ENCODE data around the gene CDK19. TPM values are rescaled to one million over a fixed set of nuclear protein-coding genes. Genes with fewer than 3 reads are reported as not detected.
"Not testable (repeated sequence)": the region's sequence is repeated elsewhere in the genome, so short reads cannot be mapped to it uniquely, and the experiment has no call there.

CDK19 gene
- total RNA-seq, 1 experiment from 2014 or later, result 30.7 TPM

DNA sequence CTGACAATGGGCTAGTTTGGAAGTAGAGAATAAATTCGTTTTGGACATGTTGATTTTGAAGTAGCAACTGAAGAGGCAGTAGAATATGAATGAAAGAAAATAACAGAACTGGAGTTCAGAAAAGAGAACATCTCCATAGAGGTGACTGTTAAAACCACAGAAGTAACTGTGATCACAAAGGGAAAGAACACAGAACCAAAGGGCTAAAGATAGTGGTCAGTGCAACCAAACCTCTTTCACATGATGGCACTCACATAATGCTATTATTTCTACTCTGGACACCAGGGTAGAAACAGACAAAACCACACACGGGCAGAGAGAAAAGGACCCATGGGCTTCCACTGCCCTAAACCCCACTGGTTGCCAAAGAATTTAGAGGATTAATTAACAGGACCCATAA is 58.5 kb downstream of the CDK19 start:
- DNase-seq (ENCODE audit: low read depth), result no peak

DNA sequence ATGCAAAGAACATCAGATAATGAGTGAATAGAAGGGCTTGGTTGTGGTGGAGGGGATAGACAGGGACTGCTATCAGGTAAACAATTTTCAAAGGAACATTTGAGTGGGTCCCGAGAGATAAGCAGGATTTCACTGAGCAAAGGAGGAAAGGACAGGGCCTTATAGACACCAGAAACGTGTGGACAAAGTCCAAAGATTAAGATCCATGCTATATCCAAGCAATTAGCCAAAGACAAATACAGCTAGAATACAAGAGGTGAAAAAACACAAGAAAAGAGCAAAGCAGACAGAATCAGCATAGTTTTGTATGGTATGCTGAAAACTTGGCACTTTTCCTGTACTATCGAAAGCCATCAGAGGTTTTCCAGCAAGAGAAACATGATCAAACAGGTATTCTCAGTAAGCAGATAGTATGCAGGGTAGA is 59.8 kb downstream of the CDK19 start:
- no peak for DNase-seq (ENCODE audit: low read depth)

DNA sequence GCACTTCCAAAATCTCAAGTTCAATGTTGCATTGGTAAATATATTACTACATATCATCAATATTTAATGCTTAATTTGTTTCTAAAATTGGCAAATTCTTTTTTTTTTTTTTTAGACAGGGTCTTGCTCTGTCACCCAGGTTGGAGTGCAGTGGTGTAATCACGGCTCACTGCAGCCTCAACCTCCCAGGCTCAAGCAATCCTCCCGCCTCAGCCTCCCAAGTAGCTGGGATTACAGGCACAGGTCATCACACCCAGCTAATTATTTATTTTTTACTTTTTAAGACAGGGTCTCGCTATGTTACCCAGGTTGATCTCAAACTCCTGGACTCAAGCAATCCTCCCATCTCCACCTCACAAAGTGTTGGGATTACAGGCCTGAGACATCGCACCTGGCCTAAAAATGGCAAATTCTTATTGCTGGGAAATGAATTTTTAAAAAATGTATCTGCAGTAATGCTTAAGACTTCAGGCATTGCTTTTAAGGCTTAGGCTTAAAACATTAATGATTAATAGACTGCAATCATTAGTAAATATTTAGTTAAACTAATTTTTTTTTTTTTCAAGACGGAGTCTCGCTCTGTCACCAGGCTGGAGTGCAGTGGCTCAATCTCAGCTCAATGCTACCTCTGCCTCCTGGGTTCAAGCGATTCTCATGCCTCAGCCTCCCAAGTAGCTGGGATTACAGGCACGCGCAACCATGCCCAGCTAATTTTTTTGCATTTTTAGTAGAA is 61.2 kb downstream of the CDK19 start:
- not testable (repeated sequence) for DNase-seq (ENCODE audit: low read depth)

DNA sequence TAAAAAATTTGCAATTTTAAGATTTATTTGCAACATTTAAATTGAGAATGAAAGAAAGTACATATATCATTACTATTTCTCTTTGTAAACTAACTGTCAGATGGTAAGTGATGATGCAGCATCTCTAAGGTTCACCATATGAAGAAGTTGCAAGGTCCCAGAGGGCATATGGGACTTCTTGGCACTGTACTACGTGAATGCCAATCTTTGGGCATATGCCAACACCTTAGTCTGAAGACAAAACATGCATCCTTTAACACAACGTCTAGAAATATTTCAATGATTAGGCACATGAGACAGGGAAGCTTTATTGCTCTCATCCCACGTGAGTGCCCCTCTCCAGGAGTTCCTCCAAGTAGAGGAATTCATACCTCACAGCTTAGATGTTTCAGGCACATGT is 66.8 kb downstream of the CDK19 start:
- DNase-seq (ENCODE audit: low read depth), result no peak

DNA sequence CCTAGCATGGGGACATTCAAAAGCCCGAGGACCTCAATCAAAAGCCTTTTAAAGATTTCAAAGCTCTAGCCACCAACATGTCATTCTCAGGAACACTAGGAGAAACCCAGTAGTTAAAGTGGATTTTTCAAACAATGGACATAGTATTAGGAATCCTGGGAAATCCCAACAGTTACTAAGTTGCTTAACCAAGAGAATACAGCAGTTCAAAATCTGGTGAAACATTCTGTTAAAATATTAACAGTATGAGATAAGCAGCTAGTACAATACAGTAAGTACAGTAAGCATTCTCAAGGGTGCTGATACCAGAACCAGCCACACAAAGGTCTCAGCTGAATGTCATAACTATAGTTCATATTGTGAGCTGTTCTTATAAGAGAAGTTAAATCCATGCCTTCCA is 68.6 kb downstream of the CDK19 start:
- no peak for DNase-seq (ENCODE audit: low read depth)

DNA sequence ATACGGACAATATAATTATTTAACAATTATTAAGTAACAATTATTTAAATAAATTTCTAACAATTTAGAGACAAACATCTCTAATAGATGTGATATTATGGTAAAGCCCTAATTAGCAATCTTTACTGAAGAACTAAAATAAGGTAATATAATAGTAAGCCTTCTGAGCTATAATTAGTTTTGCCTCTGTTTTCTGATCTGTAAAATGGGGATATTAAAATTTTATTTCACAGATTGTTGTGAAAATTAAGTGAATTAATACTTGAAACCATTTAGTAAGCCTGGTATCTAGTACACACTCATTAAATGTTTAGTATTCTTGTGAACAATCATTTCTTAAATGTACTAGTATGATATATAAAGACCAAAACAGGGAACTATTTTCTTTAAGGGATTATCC is 70.3 kb downstream of the CDK19 start:
- no peak for DNase-seq (ENCODE audit: low read depth)

DNA sequence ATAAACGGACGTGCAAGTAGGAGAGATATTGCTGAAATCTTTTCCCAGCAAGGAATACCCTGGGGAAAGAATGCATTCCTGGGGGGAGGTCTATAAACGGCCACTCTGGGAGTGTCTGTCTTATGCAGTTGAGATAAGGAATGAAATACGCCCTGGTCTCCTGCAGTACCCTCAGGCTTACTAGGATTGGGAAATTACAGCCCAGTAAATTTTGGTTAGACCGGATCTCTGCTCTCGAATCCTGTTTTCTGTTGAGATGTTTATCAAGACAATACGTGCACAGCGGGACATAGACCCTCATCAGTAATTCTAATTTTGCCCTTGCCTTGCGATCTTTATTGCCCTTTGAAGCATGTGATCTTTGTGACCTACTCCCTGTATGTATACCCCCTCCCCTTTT is 72.7 kb downstream of the CDK19 start:
- not testable (repeated sequence) for DNase-seq (ENCODE audit: low read depth)

DNA sequence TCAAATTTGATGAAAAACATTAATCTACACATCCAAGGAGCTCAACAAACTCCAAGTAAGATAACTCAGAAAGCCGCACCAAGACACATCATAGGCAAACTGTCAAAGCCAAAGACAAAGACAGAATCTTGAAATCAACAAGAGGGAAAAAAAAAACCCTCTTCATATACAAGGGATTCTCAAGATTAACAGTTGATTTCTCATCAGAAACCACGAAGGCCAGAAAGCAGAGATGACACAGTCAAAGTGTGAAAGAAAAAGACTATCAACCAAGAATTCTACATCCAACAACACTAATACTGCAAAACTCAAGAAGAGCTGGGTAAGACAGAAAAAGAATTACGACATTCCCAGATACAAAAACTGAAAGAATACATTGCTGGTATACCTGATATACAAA is 73.8 kb downstream of the CDK19 start:
- DNase-seq (ENCODE audit: low read depth), result peak; percentile 33

DNA sequence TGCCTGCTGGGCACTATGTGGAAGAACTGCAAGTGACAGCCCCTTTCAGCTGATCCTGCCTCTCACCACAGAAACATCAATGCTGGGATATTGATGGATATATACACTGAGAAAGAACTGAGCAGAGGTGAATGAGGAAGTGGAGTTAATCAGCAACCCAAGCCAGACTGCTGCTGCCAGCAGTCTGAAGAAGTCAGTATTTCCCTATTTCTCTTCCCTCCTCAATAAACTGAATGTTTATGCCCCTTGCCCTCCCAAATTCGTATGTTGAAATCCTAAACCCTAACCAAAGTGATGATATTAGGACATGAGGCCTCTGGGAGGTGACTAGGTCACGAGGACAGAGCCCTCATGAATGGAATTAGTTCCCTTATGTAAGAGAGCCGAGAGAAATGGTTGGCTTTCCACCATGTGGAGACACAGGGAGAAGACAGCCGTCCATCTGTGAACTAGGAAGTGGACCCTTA is 76.3 kb downstream of the CDK19 start:
- DNase-seq (ENCODE audit: low read depth), result no peak

DNA sequence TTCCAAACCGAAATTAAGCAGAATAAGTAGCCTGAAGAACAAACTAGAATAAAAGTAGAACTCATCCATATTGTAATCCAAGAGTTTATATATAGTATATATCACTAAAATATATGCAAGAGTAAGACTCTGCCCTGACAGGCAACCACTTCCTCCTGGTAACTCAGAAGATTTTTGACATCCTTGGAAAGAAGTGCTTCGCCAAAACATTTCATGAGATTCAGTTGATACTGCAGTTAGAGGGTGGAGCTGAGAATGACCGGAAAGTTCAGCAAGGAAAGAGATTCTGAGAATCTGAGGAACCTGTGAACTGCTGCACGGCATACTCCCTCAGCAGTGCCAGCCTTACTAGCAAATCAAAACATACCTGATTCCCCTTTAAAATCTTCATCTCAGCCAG is 79.6 kb downstream of the CDK19 start:
- DNase-seq (ENCODE audit: low read depth), result no peak

DNA sequence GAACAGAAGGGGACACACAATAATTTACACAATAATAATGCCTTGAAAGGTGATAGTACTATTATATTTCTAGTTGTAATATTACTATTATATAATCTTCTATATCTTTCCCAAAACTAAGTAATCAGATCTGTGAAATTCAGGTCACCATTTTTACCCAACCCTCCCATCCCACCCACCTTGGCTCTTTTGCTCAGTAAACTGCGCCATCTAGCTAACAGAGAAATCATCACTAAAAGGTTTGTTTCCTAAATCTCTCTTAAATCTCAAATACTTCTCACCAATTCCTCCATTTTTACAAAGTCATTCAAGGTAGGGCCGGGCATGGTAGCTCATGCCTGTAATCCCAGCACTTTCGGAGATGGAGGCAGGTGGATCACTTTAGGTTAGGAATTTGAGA is 83.4 kb downstream of the CDK19 start:
- no peak for DNase-seq (ENCODE audit: low read depth)

DNA sequence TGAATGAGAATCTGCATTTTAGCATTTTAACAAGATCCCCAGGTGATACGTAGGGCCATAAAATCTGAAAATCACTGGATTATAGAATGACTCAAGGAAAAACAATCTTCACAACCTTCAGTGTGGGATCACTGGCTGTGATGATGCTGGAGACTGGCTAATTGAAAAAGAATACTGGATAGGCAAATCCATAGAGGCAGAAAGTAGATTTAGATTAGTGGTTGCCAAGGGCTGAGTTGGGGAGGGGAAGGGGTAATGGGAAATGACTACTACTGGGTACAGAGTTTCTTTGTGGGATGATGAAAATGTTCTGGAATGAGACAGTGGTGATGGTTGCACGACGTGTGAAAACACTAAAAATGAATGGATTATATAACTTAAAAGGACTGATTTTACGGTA is 84.1 kb downstream of the CDK19 start:
- peak; percentile 88 for DNase-seq (ENCODE audit: low read depth)

DNA sequence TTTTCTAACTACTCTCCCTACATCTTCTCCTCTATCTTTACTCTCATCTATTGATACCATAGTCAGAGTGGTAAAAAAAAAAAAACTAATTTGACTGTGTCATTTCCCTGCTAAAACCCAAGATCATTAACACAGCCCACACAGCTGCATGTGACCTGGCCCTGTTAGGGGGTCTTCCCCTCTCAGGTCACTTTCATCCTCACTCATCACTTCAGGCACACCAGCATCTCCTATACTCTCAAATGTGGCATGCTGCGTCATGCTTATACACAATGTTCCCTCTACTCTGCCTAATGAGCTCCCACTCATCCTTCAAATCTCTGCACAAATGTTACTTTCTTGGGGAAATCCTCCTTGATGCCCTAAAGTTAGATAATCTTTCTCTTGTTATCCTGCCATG is 86.8 kb downstream of the CDK19 start:
- DNase-seq (ENCODE audit: low read depth), result no peak

DNA sequence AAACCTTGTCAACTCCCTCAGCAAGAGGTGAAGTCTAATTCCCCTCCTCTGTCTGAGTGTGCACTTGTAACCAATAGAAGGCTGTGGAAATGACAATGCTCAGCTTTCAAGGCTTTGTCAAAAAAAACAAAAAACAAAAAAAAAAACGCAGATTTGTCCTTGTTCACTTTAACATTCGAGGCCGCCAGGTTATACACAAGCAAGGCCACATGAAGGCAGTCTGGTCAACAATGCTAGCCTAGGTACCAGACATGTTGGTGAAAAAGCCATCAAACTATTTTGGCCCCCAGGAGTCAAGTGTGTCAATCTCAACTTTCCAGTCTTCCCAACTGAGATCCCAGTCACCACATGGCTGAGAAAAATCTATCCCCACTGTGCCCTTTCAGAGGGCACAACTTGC is 92.3 kb downstream of the CDK19 start:
- no peak for DNase-seq (ENCODE audit: low read depth)

DNA sequence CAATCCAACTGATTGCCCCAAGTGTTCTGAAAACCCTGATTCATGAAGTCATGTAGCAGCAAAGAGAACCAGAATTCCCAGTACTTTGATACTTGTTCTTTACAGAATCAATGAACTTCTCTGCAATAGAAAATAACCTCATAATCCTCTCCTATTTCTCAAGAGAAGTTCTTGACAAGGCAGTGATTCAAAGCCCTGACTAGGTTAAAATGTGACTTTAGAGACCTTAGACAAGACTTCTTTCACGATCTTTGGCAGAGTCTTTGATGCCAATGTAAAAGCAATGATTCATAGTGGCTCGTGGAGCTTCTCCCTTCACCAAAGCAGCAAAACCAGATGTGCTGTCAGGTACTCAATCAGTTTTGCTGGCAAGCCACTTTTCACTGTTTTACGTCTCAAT is 95.2 kb downstream of the CDK19 start:
- DNase-seq (ENCODE audit: low read depth), result no peak

DNA sequence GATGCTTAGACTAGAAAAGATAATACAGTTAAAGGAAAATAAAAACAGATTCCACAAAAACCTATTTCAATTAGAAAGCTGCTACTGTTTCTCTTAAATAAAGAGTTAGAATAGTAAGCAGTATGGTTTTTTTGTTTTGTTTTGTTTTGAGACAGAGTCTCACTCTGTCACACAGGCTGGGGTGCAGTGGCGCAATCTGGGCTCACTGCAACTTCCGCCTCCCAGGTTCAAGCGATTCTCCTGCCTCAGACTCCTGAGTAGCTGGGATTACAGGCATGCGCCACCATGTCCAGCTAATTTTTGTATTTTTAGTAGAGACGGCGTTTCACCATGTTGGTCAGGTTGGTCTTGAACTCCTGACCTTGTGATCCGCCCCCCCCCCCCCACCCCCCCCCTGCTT is 95.7 kb downstream of the CDK19 start:
- DNase-seq (ENCODE audit: low read depth), result not testable (repeated sequence)

DNA sequence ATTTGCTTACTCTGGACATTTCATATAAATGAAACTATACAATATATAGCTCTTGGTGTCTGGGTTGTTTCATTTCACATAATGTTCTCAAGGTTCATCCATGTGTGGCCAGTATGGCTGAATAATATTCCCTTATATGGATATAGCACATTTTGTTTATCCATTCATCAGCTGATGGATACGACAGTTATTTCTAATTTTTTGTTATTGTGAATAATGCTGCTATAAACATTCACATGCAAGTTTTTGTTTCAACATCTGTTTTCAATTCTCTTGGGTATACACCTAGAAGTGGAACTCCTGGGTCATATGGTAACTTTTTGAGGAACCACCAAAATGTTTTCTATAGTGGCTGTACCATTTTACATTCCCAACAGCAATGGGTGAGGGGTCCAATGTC is 101.1 kb downstream of the CDK19 start:
- no peak for DNase-seq (ENCODE audit: low read depth)

DNA sequence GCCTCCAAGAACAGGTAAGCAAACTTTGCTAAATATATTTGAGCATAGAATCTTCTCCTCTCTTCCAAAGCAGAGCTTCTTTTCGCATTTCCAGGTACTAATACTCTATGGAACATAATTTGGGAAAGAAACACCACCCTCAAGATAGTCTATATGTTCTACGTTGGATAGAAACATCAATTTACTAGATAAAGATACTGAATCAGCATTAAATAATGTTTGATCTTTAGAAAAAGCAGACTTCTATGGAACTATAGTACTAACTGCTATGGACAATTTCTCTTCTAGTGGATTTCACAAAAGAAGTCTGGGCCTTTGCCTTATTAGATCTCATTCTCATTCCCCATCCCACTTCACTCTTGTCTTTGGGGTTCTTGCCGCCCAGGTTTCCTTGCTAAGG is 103.0 kb downstream of the CDK19 start:
- no peak for DNase-seq (ENCODE audit: low read depth)

DNA sequence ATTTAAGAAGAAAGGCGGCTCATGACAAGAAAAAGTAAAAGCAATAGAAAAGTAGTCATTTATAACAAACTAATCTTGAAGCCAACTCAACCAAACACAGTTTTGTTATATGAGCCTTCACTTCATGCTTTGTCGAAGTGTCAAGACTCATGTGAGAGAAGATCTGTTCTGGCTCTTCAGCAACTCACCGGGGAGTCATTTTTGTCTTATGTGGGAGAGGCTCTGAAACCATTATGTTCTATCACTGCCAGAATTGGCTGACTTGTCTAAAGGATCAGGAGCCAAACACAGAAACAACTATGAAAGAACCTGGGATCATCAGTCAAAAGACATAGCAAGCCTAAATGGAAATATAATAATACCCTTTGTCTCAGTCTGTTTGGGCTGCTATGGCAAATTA is 105.2 kb downstream of the CDK19 start:
- DNase-seq (ENCODE audit: low read depth), result no peak

DNA sequence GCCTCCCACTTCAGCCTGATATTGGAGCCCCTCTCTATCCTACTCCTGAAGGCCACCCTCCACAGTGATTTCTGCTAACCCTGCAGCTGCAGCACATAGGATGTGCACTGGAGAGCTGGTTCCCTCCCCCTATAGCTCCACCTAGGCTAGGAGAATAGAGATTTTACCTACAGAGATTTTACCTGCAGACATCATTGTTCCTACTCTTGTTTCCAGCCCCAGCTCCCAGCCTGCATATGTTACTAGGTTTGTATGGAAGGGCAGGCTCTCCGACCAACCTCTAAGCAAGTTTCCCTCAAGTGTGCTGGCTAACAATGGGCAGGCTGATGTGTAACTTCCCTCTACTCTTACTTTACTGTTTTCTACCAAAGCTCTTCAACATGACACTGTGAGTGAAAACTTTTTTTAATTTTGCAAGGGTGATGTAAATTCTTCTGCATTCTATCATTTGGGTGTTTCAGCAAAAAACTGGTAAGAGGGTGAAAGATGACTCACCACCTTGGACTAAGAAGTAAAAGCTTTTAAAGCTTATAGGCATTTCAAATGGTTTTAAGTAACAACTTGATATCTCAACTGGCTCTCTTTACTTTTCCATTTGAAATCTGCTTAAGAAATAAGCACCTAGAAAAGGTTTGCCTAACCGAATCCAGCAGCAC is 106.8 kb downstream of the CDK19 start:
- DNase-seq (ENCODE audit: low read depth), result peak; percentile 51

DNA sequence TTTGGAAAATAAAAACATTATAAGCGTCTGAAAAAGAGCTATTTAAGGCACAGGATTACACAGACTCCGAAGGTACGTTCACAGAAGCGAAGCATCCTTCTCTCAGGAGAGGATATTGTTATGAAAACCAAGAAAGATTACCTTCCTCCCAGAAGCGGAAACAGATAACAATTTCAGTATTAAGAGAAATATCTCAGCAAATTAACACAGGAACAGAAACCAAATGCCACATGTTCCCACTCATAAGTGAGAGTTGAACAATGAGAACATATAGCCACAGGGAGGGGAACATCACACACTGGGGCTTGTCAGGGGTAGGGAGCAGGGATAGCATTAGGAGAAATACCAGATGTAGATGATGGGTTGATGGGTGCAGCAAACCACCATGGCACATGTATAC is 109.7 kb downstream of the CDK19 start:
- DNase-seq (ENCODE audit: low read depth), result no peak

DNA sequence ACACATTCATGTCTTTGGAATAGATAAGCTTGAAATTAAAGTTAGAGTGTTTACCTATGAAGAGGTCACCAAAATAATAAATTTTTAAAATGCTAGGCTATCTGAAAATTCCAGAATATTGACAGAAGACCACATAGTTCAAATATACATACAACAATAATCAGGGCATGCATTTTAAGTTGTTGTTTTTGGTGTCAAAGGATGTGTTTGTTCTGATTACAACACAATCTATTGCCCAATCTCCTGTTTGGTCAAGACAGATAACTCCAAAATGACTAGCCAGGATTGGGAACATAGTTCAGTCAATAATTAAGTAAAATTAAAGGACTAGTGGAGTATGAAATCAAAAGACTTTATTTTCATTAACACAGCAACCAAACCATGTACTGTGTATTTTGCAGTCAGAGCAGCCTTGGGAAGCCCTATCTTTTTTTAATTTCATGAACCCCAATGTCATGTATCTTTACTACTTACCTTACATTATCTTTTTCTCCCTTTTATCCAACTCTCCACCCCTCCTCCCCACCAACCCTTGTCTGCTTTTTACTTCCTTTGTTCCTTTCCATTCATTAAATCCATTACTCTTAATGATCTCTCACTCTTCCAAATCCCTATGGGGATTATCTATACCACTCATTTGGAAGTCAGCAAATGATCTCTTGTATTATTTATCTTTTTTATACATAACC is 111.2 kb downstream of the CDK19 start:
- no peak for DNase-seq (ENCODE audit: low read depth)

Measured in M059J (cell line).